MG63 (cell line): ENCODE measurements around the gene VPS52. TPM values are rescaled to one million over a fixed set of nuclear protein-coding genes. Genes with fewer than 3 reads are reported as not detected.

Experiments
- DNase-seq: peaks from one replicate; pipeline ENCODE4 v3.0.0-alpha.2; 2020
- H3K27me3 ChIP-seq: fragments of 250-450 bp; sonication (Bioruptor Pico); 2 replicates; pipeline ENCODE4 v1.5.1; 2020; ENCODE audit warnings: mild to moderate bottlenecking, moderate library complexity
- H3K36me3 ChIP-seq: fragments of 250-450 bp; sonication (Bioruptor Pico); 2 replicates; pipeline ENCODE4 v1.5.1; 2020; ENCODE audit warnings: mild to moderate bottlenecking, moderate library complexity
- H3K4me3 ChIP-seq: fragments of 250-450 bp; sonication (Bioruptor Pico); 2 replicates; pipeline ENCODE4 v1.5.1; 2020; ENCODE audit warnings: mild to moderate bottlenecking, moderate library complexity
- H3K9me3 ChIP-seq: fragments of 250-450 bp; sonication (Bioruptor Pico); 2 replicates; pipeline ENCODE4 v1.5.1; 2020; ENCODE audit warnings: mild to moderate bottlenecking, moderate library complexity
- total RNA-seq: library from RNA; depleted of rRNA; stranded (reverse); fragments of >200 nt; shearing (Covaris generic); gene quantifications from 2 replicates; pipeline ENCODE4 v1.2.3, GENCODE V29; 2014; ENCODE audit warnings: low replicate concordance

The VPS52 gene
- total RNA-seq, 1 experiment from 2014 or later = 47.4 TPM

- no peaks in the 10 kb centered on the region for H3K27me3 ChIP-seq
- H3K4me3 ChIP-seq = peak overlapping the region; percentile 92
- H3K9me3 ChIP-seq = no peaks in the 10 kb centered on the region
- peaks cover 41% of the 10 kb centered on the region for H3K36me3 ChIP-seq
- DNase-seq = peak; percentile 80
Measured at GRCh38 chr6:33313105-33313708, 41.5 kb upstream of the VPS52 start.

GRCh38 chr6:33312361-33313104 is 40.9 kb upstream of the VPS52 start:
- no peaks in the 10 kb centered on the region for H3K27me3 ChIP-seq
- peaks cover 46% of the 10 kb centered on the region for H3K36me3 ChIP-seq
- no peaks in the 10 kb centered on the region for H3K9me3 ChIP-seq
- peak; percentile 94 for DNase-seq
- peak overlapping the region; percentile 92 for H3K4me3 ChIP-seq

GRCh38 chr6:33306356-33306755 is 34.7 kb upstream of the VPS52 start:
- no peaks in the 10 kb centered on the region for H3K9me3 ChIP-seq
- DNase-seq = no peak
- no peaks in the 10 kb centered on the region for H3K27me3 ChIP-seq
- peaks cover 74% of the 10 kb centered on the region for H3K36me3 ChIP-seq
- H3K4me3 ChIP-seq = no peak overlapping the region

DNA sequence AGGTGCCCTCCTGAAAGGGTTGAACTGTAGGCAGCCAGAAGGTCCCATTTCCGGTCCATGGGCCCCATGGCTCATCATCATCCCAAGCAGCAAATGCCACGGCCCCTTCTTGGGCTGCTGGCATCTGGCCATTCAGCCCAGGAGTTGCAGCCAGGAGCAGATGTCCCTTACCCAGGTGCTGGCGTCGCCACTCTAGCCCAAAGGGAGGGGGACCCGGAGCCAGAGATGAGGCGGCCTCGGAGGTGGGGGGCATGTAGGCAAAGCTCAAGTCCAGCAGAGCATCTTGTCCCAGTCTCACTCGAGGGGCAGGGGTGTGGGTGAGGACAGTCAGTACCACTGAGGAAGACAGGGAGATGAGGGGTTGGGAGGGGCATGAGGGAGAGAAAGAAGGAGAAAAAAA is 33.4 kb upstream of the VPS52 start:
- Histone ChIP-seq H3K27me3 (no peaks in the 10 kb centered on the region), H3K36me3 (peaks cover 68% of the 10 kb centered on the region), H3K9me3 (no peaks in the 10 kb centered on the region), H3K4me3 (no peak overlapping the region)
- DNase-seq = no peak

DNA sequence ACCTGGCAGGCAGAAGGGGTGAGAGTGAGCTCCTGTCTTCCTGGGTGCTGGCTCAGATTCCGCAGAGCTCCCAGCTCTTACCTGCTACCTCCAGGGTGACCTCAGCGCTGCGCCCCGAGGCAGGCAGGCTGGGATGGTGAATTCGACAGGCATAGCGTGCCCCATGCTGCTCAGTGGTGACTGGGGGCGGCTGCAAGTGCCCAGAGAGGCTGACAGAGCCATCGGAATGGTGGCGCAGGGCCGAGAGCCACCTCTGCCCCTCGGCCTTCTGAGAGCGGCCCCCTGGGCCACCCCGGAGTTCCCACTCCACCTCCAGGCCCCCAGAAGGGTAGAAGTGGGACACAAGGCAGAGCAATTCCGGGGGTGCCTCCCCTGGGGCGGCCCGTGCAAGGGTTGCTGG is 32.5 kb upstream of the VPS52 start:
- Histone ChIP-seq H3K9me3 (no peaks in the 10 kb centered on the region), H3K27me3 (no peaks in the 10 kb centered on the region), H3K36me3 (peaks cover 64% of the 10 kb centered on the region), H3K4me3 (no peak overlapping the region)
- no peak for DNase-seq

DNA sequence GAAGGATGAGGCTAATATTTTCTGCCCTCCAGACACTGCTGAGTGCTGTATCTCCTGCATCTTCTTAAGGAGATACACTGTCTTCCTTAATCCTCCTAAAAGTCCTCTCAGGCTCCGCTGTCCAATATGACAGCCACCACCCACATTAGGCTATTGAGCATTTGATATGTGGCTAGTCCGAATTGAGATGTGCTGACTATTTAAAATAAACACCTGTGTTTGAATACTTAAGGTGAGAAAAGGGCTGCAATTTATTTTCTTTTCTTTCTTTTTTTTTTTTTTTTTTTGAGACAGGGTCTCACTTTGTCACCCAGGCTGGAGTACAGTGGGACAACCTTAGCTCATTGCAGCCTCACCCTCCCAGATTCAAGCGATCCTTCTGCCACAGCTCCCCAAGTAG is 30.2 kb upstream of the VPS52 start:
- H3K9me3 ChIP-seq = no peaks in the 10 kb centered on the region
- no peak for DNase-seq
- H3K27me3 ChIP-seq = no peaks in the 10 kb centered on the region
- no peak overlapping the region for H3K4me3 ChIP-seq
- peaks cover 54% of the 10 kb centered on the region for H3K36me3 ChIP-seq

DNA sequence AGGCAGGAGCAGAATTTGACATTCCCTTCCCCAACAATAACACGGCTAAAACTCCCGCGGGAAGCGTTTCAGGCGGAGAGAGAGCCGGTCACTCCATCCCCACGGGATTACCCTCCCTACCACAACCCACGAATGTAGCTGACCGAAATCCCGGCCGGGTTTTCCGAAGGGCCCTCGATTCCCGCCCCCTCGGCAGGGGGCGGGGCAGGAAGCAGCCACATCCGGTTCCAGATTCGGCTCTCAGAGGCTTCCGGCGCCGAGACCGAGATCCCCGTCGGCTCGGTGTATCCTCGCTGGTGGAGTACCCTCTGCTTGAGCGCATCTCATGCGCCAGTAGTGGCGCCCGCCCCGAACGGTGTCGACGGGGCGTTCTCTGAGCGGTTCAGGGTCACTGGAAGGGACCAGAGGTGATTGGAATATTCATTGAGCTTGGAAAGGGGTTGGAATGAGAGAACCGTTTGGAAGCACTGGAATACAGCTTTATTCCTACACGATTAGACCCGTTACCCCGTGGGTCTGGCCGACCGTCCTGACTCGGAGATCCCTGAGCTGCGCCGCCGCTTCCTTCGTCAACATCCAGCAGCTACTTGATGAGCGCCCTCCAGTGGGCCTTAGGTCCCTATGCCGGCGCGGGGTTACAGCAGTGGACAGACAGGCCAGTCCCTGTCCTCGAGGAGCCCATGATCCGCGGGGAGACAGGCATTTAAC is 27.7 kb upstream of the VPS52 start:
- Histone ChIP-seq H3K27me3 (no peaks in the 10 kb centered on the region), H3K9me3 (no peaks in the 10 kb centered on the region), H3K4me3 (peak overlapping the region; percentile 78), H3K36me3 (peaks cover 54% of the 10 kb centered on the region)
- DNase-seq = peak; percentile 99

- Histone ChIP-seq H3K27me3 (no peaks in the 10 kb centered on the region), H3K4me3 (peak within 1 kb of the TSS; percentile 78), H3K36me3 (peaks cover 54% of the 10 kb centered on the region), H3K9me3 (no peaks in the 10 kb centered on the region)
- DNase-seq = peak; percentile 96
Measured at GRCh38 chr6:33298773-33299236, 27.1 kb upstream of the VPS52 start, which contains the start of gene RGL2. Gene RGL2 (minus strand): TSS chr6:33298942. CDS start chr6:33298610, 332 bp downstream.

- Histone ChIP-seq H3K36me3 (peaks cover 54% of the 10 kb centered on the region), H3K9me3 (no peaks in the 10 kb centered on the region), H3K27me3 (no peaks in the 10 kb centered on the region), H3K4me3 (peak overlapping the region; percentile 78)
- peak; percentile 95 for DNase-seq
Measured at GRCh38 chr6:33297956-33298772, 26.5 kb upstream of the VPS52 start.

DNA sequence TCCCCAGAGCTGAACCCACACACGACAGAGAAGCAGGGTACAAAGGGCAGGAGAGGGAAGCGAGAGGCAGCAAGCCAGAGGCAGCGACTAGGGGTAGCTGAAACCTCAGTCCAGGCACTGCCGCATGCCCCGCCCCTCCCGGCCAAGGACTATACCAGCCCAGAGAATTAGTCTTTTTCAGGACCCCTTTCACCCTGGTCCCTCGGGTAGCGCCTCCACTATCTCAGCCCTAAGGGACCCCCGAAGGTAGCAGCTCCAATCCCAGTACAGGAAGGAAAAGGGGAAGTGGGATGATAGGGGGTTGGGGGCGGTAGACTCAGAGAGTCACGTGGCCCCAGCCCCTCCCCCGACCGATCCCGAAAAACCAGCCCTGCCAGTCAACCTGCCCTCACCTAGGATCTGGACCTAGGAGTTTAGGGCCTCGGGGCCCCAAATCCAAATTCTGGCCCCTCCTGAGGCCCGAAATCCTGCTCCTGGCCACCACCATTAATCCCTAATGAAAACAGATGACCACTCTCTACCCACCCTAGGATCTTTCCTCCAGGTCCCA is 25.8 kb upstream of the VPS52 start:
- H3K27me3 ChIP-seq = no peaks in the 10 kb centered on the region
- peak; percentile 44 for DNase-seq
- peaks cover 53% of the 10 kb centered on the region for H3K36me3 ChIP-seq

GRCh38 chr6:33296797-33297405 is 25.2 kb upstream of the VPS52 start:
- Histone ChIP-seq H3K4me3 (peak overlapping the region; percentile 78), H3K27me3 (no peaks in the 10 kb centered on the region), H3K36me3 (peaks cover 58% of the 10 kb centered on the region), H3K9me3 (no peaks in the 10 kb centered on the region)
- no peak for DNase-seq

More for the DNA sequence above, 25.8 kb upstream of the VPS52 start:
- H3K4me3 ChIP-seq = peak overlapping the region; percentile 78
- H3K9me3 ChIP-seq = no peaks in the 10 kb centered on the region

DNA sequence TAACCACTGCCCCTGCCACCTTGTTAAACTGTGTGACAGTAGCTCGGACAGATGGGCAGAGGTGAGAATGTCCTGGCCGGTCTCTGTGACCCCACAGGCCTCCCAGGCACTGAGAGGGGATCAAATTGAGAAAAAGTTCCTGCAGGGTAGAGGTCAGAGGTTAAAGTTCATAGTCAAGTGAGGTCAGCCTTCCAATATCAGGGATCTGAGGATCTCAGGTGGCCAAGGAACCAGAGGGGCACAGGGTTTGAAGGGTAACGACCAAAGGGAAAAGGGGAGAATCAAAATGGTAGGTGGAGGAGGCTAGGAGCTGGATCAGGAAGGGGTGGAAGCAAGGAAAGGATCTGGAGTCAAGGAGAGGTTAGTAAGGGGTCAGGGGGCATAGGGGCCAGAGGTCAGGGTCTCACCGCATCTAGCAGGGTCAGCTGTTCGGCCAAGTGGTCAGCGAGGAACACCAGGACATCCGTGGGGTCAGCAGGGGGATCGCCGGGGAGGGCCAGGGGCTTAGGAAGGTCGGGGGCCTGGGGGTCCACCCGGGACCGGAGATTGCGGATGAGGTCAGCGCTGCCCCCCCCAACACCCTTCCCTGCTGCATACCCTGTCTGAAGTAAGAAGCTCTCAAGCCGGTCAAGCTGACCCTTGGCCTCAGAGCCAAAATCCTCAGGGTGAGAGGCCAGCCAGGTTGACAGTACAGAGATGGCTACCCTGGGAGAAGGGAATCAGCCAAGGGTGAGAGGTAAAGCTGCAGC is 24.1 kb upstream of the VPS52 start:
- H3K9me3 ChIP-seq = no peaks in the 10 kb centered on the region
- DNase-seq = no peak
- H3K4me3 ChIP-seq = no peak overlapping the region
- peaks cover 61% of the 10 kb centered on the region for H3K36me3 ChIP-seq
- H3K27me3 ChIP-seq = no peaks in the 10 kb centered on the region

- DNase-seq = no peak
- peaks cover 73% of the 10 kb centered on the region for H3K36me3 ChIP-seq
Measured at GRCh38 chr6:33294086-33294823, 22.6 kb upstream of the VPS52 start.

DNA sequence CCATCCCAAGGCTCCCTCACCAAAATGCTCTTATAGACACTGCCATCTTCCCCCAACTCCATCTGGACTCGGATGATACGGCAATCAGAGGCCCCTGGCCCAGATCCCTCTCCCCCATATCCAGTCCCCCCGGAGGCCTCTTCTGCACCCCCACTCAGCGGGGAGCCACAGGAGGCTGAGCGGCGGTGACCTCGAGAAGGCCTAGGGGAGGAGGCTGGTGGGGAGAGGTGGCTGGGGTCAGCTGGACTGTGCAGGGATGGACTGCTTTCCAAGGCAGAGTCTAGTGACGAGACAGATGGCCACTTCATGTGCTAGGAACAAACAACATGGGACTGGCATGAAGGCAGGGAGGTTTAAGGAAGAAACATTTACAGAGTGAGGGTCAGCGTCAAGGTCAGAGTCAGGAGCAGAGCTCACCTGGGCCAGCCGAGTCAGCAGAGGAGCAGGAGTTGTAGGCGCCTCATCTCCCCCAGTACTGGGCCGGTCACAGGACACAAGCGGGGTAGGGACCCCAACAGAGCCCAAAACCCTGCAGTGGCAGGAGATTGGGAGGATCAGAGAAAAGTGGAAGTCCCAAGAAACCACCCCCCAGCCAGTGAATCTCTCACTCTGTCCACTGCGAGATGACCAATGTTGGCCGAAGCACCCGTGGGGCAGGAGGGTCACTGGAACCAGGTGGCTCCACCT is 21.5 kb upstream of the VPS52 start:
- no peaks in the 10 kb centered on the region for H3K27me3 ChIP-seq
- DNase-seq = no peak
- H3K9me3 ChIP-seq = no peaks in the 10 kb centered on the region
- no peak overlapping the region for H3K4me3 ChIP-seq
- peaks cover 80% of the 10 kb centered on the region for H3K36me3 ChIP-seq

More at GRCh38 chr6:33294086-33294823, 22.6 kb upstream of the VPS52 start:
- Histone ChIP-seq H3K27me3 (no peaks in the 10 kb centered on the region), H3K9me3 (no peaks in the 10 kb centered on the region), H3K4me3 (no peak overlapping the region)
